ENCODE data around the gene HAUS8.

Gene HAUS8

DNA sequence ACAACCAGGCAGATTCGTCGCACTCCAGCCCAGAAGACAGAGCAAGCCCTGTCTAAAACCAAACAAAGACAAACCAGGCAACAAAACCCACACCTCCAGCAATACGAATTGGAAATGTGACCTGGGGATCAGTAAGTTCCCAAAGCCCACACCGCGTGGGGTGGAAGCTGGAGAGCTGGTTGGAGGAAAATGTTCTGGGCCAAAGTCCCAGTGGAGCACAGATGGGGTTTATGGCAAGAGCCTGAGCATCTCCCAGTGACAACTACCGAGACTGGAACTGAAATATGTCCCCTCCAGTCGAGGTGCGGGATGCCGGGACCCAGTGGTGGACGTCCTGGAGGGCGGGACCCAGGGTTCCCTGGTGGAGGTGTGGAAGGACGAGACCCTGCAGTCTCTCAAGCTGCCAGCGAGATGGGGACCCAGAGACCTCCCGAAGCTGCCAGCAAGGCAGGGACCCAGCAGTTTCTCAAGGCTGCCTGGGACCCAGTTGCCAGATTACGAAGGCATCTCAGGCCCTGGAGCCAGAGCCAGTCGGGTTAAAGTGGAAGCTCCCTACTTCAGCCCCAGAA, 26.3 kb downstream of the HAUS8 start:
- H4K20me1 ChIP-seq (ENCODE audit: insufficient read depth, low read length) = no peaks in the 10 kb centered on the region
- no peak overlapping the region for H3K27ac ChIP-seq (ENCODE audit: low read length)
- H3K36me3 ChIP-seq (replicated peaks; ENCODE audit: insufficient read depth, low read length) = no peaks in the 10 kb centered on the region
- no peaks in the 10 kb centered on the region; the same call in 1 of the 2 replicates for H3K27me3 ChIP-seq (replicated peaks; ENCODE audit: insufficient read depth, low read length)
- no peaks in the 10 kb centered on the region for H3F3A ChIP-seq (ENCODE audit: insufficient read depth, low read length)
- H3K4me3 ChIP-seq (ENCODE audit: low read length) = no peak overlapping the region
- no peaks in the 10 kb centered on the region for H3K79me2 ChIP-seq (ENCODE audit: low read length)
- no peak overlapping the region for H3K4me2 ChIP-seq (ENCODE audit: low read depth, low read length)
- no peaks in the 10 kb centered on the region for H3K4me1 ChIP-seq (ENCODE audit: low read length)
- no peak for DNase-seq
- no peaks in the 10 kb centered on the region for H3K9me3 ChIP-seq (replicated peaks; ENCODE audit: insufficient read depth, low read length)
- TF ChIP-seq EZH2 (optimal IDR thresholded peaks at IDR 0.05; ENCODE audit: low read depth, low read length) (no peak), EZH2phosphoT487 (IDR thresholded peaks at IDR 0.05; ENCODE audit: low read length) (no peak)
- TF ChIP-seq, protein P1, sequence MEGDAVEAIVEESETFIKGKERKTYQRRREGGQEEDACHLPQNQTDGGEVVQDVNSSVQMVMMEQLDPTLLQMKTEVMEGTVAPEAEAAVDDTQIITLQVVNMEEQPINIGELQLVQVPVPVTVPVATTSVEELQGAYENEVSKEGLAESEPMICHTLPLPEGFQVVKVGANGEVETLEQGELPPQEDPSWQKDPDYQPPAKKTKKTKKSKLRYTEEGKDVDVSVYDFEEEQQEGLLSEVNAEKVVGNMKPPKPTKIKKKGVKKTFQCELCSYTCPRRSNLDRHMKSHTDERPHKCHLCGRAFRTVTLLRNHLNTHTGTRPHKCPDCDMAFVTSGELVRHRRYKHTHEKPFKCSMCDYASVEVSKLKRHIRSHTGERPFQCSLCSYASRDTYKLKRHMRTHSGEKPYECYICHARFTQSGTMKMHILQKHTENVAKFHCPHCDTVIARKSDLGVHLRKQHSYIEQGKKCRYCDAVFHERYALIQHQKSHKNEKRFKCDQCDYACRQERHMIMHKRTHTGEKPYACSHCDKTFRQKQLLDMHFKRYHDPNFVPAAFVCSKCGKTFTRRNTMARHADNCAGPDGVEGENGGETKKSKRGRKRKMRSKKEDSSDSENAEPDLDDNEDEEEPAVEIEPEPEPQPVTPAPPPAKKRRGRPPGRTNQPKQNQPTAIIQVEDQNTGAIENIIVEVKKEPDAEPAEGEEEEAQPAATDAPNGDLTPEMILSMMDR (IDR thresholded peaks at IDR 0.05; ENCODE audit: low read length) = no peak
- H3K9me2 ChIP-seq (replicated peaks; ENCODE audit: insufficient read depth, low read length) = no peaks in the 10 kb centered on the region
- H3K9ac ChIP-seq (ENCODE audit: low read length) = no peak overlapping the region
- H2AFZ ChIP-seq (ENCODE audit: low read length) = no peak overlapping the region

DNA sequence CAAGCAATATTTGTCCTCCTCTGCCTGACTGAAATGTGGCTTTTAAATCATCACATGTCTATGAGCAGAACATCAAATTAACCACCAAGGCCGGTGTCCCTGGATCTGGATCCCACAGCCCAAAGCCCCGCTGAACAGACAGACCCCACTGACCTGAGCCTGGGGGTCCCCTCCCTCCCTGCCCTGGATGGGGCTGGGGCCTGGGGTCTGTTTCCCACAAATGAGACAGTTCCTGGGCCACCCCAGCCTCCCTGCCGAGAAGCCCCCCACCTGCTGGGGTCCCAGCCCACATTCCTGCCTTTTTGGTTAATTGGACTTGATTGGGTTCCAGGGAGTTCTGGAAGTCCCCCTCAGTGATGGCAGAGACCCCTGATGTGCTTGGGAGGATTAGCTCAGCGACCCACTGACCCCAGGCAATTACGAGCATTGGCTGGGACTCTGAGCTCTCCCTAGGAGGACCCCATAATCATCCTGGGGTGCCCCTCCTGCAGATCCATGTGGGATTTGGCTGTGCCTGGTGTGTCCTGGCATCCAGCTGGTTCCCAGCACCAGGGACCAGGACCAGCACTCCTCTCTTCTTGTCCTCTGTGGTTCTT, 29.2 kb downstream of the HAUS8 start:
- H3K9me2 ChIP-seq (replicated peaks; ENCODE audit: insufficient read depth, low read length) = no peaks in the 10 kb centered on the region
- H3K27ac ChIP-seq (ENCODE audit: low read length) = no peak overlapping the region
- no peaks in the 10 kb centered on the region for H3K79me2 ChIP-seq (ENCODE audit: low read length)
- H4K20me1 ChIP-seq (ENCODE audit: insufficient read depth, low read length) = no peaks in the 10 kb centered on the region
- H3K9ac ChIP-seq (ENCODE audit: low read length) = no peak overlapping the region
- peaks cover 13% of the 10 kb centered on the region; the same call in 1 of the 2 replicates for H3K27me3 ChIP-seq (replicated peaks; ENCODE audit: insufficient read depth, low read length)
- H3F3A ChIP-seq (ENCODE audit: insufficient read depth, low read length) = no peaks in the 10 kb centered on the region
- no peak overlapping the region for H3K4me3 ChIP-seq (ENCODE audit: low read length)
- no peak overlapping the region for H3K4me2 ChIP-seq (ENCODE audit: low read depth, low read length)
- no peak for DNase-seq
- TF ChIP-seq, protein P1 (IDR thresholded peaks at IDR 0.05; ENCODE audit: low read length) = no peak
- TF ChIP-seq EZH2 (optimal IDR thresholded peaks at IDR 0.05; ENCODE audit: low read depth, low read length) = no peak
- no peak for TF ChIP-seq EZH2phosphoT487 (IDR thresholded peaks at IDR 0.05; ENCODE audit: low read length)
- no peak overlapping the region for H2AFZ ChIP-seq (ENCODE audit: low read length)
- H3K9me3 ChIP-seq (replicated peaks; ENCODE audit: insufficient read depth, low read length) = no peaks in the 10 kb centered on the region
- H3K36me3 ChIP-seq (replicated peaks; ENCODE audit: insufficient read depth, low read length) = no peaks in the 10 kb centered on the region
- no peaks in the 10 kb centered on the region for H3K4me1 ChIP-seq (ENCODE audit: low read length)

DNA sequence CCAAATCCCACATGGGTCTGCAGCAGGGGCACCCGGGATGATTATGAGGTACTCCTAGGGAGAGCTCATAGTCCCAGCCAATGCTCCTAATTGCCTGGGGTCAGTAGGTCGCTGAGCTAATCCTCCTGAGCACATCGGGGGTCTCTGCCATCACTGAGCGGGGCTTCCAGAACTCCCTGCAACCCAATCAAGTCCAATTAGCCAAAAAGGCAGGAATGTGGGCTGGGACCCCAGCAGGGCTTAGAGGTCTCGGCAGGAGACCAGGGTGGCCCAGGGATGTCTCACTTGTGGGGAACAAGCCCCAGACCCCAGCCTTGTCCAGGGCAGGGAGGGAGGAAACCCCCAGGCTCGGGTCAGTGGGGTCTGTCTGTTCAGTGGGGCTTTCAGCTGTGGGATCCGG, 31.5 kb downstream of the HAUS8 start:
- no peak for DNase-seq
- H2AFZ ChIP-seq (ENCODE audit: low read length) = no peak overlapping the region
- no peak overlapping the region for H3K27ac ChIP-seq (ENCODE audit: low read length)
- TF ChIP-seq, protein P1 (IDR thresholded peaks at IDR 0.05; ENCODE audit: low read length) = no peak
- TF ChIP-seq EZH2 (optimal IDR thresholded peaks at IDR 0.05; ENCODE audit: low read depth, low read length) = no peak
- no peak for TF ChIP-seq EZH2phosphoT487 (IDR thresholded peaks at IDR 0.05; ENCODE audit: low read length)
- H3K9ac ChIP-seq (ENCODE audit: low read length) = no peak overlapping the region
- H3K4me3 ChIP-seq (ENCODE audit: low read length) = no peak overlapping the region
- H3K36me3 ChIP-seq (replicated peaks; ENCODE audit: insufficient read depth, low read length) = no peaks in the 10 kb centered on the region
- no peaks in the 10 kb centered on the region for H3F3A ChIP-seq (ENCODE audit: insufficient read depth, low read length)
- H3K9me2 ChIP-seq (replicated peaks; ENCODE audit: insufficient read depth, low read length) = no peaks in the 10 kb centered on the region
- peaks cover 25% of the 10 kb centered on the region for H3K27me3 ChIP-seq (replicated peaks; ENCODE audit: insufficient read depth, low read length)
- no peaks in the 10 kb centered on the region for H3K9me3 ChIP-seq (replicated peaks; ENCODE audit: insufficient read depth, low read length)
- no peaks in the 10 kb centered on the region for H3K79me2 ChIP-seq (ENCODE audit: low read length)
- no peaks in the 10 kb centered on the region for H3K4me1 ChIP-seq (ENCODE audit: low read length)
- H3K4me2 ChIP-seq (ENCODE audit: low read depth, low read length) = no peak overlapping the region
- H4K20me1 ChIP-seq (ENCODE audit: insufficient read depth, low read length) = no peaks in the 10 kb centered on the region

Measured in MM.1S (cell line).